Stimulated activated CD4-positive, alpha-beta T cell treated with anti-CD3 and anti-CD28 coated beads, Interleukin-12 subunit alpha, Interleukin-12 subunit beta, amount 100 ng/mL, for 4 hours (primary cell): ENCODE results near the gene CLTA.

Experiments used
- DNase-seq: peaks from one replicate; pipeline ENCODE4 v3.0.0-alpha.2; 2020

Gene CLTA

GRCh38 chr9:36190388-36191289 lies at the start of gene CLTA:
TSS of gene CLTA (plus strand) at chr9:36190921. CDS start at chr9:36191057, 136 bp downstream.
- DNase-seq, result peak; percentile 84

GRCh38 chr9:36141288-36141687 lies 49.4 kb upstream of the CLTA start:
- DNase-seq, result no peak

GRCh38 chr9:36141761-36142160 lies 49.0 kb upstream of the CLTA start:
- no peak for DNase-seq

- DNase-seq, result no peak
These were observed 48.0 kb upstream of the CLTA start for GRCh38 chr9:36142510-36143244.

GRCh38 chr9:36143245-36143641 lies 47.5 kb upstream of the CLTA start:
- no peak for DNase-seq

GRCh38 chr9:36144309-36145232 lies 46.1 kb upstream of the CLTA start:
- DNase-seq, result no peak

- no peak for DNase-seq
These were observed 44.8 kb upstream of the CLTA start for GRCh38 chr9:36145970-36146369.

- no peak for DNase-seq
These were observed 44.1 kb upstream of the CLTA start for GRCh38 chr9:36146651-36147050.

- DNase-seq, result no peak
These were observed 43.1 kb upstream of the CLTA start for GRCh38 chr9:36147441-36148175.

- peak; percentile 51 for DNase-seq
These were observed 42.2 kb upstream of the CLTA start for GRCh38 chr9:36148311-36149051.

GRCh38 chr9:36149197-36149596 lies 41.5 kb upstream of the CLTA start:
- DNase-seq, result no peak

- DNase-seq, result no peak
These were observed 40.0 kb upstream of the CLTA start for GRCh38 chr9:36150574-36151315.

- DNase-seq, result peak; percentile 75
These were observed 39.2 kb upstream of the CLTA start for GRCh38 chr9:36151316-36152210.

GRCh38 chr9:36152741-36153438 lies 37.8 kb upstream of the CLTA start:
- DNase-seq, result no peak

- no peak for DNase-seq
These were observed 37.0 kb upstream of the CLTA start for GRCh38 chr9:36153746-36154145.

GRCh38 chr9:36154331-36154952 lies 36.3 kb upstream of the CLTA start:
- no peak for DNase-seq

GRCh38 chr9:36156116-36156515 lies 34.6 kb upstream of the CLTA start:
- DNase-seq, result no peak

GRCh38 chr9:36158122-36158521 lies 32.6 kb upstream of the CLTA start:
- no peak for DNase-seq

GRCh38 chr9:36158917-36159316 lies 31.8 kb upstream of the CLTA start:
- DNase-seq, result no peak
